SK-N-SH (cell line): Measurements from ENCODE around the gene NCAM2.
"Not testable (repeated sequence)": the region's sequence is repeated elsewhere in the genome, so short reads cannot be mapped to it uniquely, and the experiment has no call there.

Experiments used
- CHD2 ChIP-seq: fragments of 150-350 bp; IDR thresholded peaks from 2 replicates; pipeline ENCODE4 v1.6.1; 2018; ENCODE audit warnings: low read length; ENCODE audit not compliant: partially characterized antibody
- CTCF ChIP-seq: fragments of 200-600 bp; sonication (generic); IDR thresholded peaks from 2 replicates; pipeline ENCODE4 v1.6.1; 2017; ENCODE audit warnings: antibody characterized with exemption, mild to moderate bottlenecking, moderate library complexity
- EP300 ChIP-seq, 2 experiments: IDR thresholded peaks; 2 replicates each; pipeline versions ENCODE4 v1.4.0 to v1.6.1; 2012; ENCODE audit warnings: borderline replicate concordance in 1 of 2, low read depth in 1 of 2, low read length in 1 of 2
- FOXM1 ChIP-seq: IDR thresholded peaks from 2 replicates; pipeline ENCODE4 v1.4.0; 2012; ENCODE audit warnings: low read depth, mild to moderate bottlenecking
- MAX ChIP-seq: IDR thresholded peaks from 2 replicates; pipeline ENCODE4 v1.4.0; 2012; ENCODE audit warnings: low read depth
- NFIC ChIP-seq: IDR thresholded peaks from 2 replicates; pipeline ENCODE4 v1.4.0; 2012; ENCODE audit warnings: borderline replicate concordance
- PBX3 ChIP-seq: IDR thresholded peaks from 2 replicates; pipeline ENCODE4; 2012
- POLR2AphosphoS5 ChIP-seq: IDR thresholded peaks from 2 replicates; pipeline ENCODE4 v1.6.1; 2012; ENCODE audit warnings: low read depth, low read length
- REST ChIP-seq: IDR thresholded peaks from 2 replicates; pipeline ENCODE4 v1.6.1; 2012; ENCODE audit warnings: mild to moderate bottlenecking, low read depth, low read length, moderate library complexity
- SMC3 ChIP-seq: IDR thresholded peaks from 2 replicates; pipeline ENCODE4 v1.6.1; 2012; ENCODE audit warnings: low read depth, low read length, improper control_type of control experiment
- TAF1 ChIP-seq: IDR thresholded peaks from 2 replicates; pipeline ENCODE4 v1.6.1; 2012; ENCODE audit warnings: low read depth, mild to moderate bottlenecking, low read length, moderate library complexity, borderline replicate concordance

DNA sequence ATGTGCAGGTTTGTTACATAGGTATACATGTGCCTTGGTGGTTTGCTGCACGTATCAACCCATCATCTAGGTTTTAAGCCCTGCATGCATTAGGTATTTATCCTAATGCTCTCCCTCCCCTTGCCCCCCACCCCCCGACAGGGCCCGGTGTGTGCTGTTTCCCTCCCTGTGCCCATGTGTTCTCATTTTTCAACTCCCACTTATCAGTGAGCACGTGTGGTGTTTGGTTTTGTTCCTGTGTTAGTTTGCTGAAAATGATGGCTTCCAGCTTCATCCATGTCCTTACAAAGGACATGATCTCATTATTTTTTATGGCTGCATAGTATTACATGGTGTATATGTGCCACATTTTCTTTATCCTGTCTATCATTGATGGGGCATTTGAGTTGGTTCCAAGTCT lies 151.2 kb downstream of the NCAM2 start:
- not testable (repeated sequence) for TF ChIP-seq CTCF; MAX; POLR2AphosphoS5; NFIC; TAF1; EP300 (IDR thresholded peaks at IDR 0.05; ENCODE audit: borderline replicate concordance in 1 of 2, low read depth in 1 of 2, low read length in 1 of 2); FOXM1; PBX3; CHD2; REST; SMC3
